Activated T-cell treated with anti-CD3 and anti-CD28 coated beads, Interleukin-2, amount 50 U/mL, for 1 hour (primary cell): Measurements from ENCODE around the gene CRELD2.

Experiments used
- DNase-seq: peaks from one replicate; pipeline ENCODE4 v3.0.0-alpha.2; 2020

Gene CRELD2

DNA sequence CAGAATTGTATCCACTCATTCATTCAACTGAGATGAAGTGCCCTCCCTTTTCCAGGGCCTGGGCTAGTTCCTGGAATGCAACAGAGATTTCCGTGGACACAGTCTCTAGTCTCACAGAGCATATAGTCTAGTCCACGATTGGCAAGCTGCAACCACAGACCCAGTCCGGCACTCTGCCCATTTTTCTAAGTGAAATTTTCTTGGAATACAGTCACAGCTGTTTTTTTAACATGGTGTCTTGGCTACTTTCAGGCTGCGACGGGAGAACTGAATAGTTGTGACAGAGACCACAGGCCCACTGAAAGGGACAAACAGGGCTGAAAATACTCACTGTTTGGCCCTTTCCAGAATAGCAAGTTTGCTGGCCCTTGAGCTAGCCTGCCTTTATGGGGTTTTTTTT is 29.4 kb upstream of the CRELD2 start:
- DNase-seq = no peak

GRCh38 chr22:49892226-49892899 is 26.1 kb upstream of the CRELD2 start:
- DNase-seq = no peak

- no peak for DNase-seq
These were observed 25.4 kb upstream of the CRELD2 start for GRCh38 chr22:49893025-49893424.

- DNase-seq = no peak
These were observed 23.9 kb upstream of the CRELD2 start for GRCh38 chr22:49894322-49895054.

DNA sequence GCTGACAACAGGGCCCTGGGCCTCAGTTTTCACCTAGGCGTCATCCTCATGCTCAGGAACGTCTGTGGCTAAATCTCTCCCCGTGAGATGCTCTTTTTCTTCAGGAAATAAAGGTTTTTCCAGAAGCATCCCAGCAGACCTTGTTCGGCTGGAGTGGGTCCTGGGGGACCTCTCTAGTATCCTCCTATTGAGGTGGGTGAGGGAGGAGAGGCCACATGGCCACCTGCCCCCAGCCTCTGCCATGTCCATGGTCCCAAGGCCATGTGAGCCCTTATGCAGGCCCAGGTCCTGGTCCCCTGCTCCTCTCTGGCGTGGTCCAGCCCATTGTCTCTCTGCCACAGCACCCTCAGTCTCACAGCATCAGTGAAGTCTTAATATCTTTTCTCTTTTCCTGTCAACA is 22.2 kb upstream of the CRELD2 start:
- DNase-seq = no peak

DNA sequence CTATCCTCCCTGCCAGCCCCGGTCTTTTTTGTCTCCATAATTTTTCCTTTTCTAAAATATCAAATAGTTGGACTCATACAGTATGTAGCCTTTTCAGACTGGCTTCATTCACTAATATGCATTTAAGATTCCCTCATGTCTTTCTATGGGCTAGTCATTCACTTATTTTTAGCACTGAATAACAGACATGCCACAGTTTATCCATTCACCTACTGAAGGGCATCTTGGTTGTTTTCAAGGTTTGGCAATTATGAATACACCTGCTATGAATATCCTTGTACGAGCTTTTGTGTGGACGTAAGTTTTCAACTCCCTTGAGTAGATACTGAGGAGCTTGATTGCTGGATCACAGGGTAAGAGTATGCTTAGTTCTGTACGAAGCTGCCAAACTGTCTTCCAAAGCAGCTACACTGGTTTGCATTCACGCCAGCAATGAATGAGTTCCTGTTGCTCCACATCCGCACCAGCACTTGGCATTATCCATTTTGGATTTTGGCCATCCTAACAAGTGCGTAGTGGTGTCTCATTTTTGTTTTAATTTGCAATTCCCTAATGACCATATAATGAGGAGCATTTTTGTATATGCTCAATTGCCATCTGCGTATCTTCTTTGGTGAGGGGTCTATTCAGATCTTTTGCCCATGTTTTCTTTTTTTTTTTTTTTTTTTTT is 21.3 kb upstream of the CRELD2 start:
- DNase-seq = no peak

GRCh38 chr22:49899530-49899929 is 18.9 kb upstream of the CRELD2 start:
- no peak for DNase-seq

DNA sequence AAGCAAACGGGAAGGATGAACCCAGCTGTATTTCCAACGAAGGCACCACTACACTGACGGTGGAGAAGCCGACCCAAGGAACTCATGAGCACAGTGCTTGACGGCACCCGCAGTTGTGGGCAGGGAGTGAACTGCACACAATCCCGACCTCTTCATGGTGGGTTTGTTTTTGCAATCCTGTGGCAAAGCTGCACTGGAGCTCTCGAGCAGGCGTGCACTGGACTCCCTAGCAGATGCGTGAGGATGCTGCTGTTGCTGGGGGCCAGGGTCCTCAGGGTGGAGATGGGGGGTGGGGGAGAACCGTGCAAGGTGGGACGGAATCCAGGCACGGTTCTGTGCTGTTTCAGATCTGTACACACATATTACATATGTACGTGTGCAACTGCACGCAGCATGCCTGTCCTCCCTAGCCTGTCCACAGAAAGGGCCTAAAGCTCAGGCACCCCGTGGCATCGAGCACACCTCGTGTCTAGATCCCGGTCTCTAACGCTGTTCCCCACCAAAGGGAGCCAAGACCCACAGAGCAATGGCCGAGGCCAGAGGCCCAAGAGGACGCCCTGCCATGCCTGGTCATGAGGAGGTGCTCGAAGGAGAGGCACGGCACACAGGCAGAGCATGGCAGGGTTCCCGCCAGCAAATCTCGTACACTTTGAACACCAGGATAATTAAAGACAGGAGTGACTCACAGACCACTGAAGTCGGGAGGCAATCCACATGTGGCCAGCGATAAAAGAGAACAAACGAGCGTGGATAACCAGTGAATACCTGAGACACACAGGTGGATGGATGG is 17.8 kb upstream of the CRELD2 start:
- DNase-seq = no peak

DNA sequence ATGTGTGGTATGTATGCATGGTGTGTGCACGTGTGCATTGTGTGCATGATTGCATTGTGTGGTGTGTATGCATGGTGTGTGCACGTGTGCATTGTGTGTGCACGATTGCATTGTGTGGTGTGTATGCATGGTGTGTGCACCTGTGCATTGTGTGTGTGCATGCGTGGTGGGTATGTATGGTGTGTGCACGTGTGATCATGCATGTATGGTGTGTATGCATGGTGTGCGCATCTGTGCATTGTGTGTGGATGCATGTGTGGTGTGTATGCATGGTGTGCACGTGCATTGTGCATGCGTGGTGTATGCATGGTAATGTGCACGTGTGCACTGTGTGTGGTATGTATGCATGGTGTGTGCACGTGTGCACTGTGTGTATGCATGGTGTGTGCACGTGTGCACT is 17.0 kb upstream of the CRELD2 start:
- no peak for DNase-seq

- DNase-seq = no peak
These were observed 15.0 kb upstream of the CRELD2 start for GRCh38 chr22:49903322-49904039.

- DNase-seq = no peak
These were observed 14.4 kb upstream of the CRELD2 start for GRCh38 chr22:49904040-49904369.

DNA sequence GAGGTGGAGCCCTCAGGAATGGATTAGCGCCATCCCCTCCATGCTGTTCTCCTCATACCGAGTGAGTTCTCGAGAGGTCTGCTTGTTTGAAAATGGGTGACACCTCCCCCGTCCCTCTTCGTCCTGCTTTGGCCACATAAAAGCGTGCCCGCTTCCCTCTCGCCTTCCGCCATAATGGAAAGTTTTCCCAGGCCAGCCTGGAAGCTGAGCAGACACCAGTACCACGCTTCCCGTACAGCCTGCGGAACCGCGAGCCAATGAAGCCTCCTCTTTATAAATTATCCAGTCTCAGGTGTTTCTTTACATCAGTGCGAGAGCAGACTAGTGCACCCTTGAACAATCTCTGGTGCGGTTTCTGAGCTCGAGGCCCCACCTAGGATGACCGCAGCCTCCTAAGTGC is 13.0 kb upstream of the CRELD2 start:
- no peak for DNase-seq

DNA sequence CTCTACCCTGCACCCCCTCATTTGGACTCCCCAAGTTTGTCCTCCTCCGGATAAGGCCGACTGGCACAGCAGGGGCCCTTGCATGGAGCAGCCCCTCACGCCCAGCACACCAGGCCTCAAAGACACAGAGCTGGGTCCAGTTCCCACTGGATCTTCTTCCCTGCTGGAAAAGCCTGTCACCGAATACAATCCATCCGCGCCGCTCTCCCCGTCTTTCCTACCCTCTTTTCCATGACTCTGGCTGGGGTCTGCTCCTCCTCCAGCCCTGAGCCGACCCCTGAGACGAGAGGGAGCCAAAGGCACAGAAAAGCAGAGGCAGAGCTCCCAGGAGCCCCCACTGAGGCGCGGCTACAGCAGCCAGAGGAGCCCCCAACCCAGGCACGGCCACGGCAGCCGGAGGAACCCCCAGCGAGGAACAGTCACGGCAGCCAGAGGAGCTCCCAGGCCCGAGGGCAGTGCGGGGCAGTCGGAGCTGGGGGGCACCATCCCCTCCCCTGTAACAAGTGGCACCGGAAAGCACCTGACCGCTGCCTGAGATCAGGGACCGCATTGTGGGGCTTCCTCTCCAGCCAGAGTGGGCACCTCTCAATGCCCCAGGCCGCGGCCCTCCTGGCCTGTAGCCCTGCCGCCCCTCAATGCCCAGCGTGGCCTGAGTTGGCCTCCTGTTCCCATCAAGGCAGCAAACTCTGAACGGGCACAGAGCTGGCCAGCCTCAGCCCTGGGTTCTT is 12.2 kb upstream of the CRELD2 start:
- DNase-seq = no peak

- DNase-seq = no peak
These were observed 11.6 kb upstream of the CRELD2 start for GRCh38 chr22:49906799-49907290.

GRCh38 chr22:49907807-49908206 is 10.6 kb upstream of the CRELD2 start:
- DNase-seq = no peak

GRCh38 chr22:49909476-49910205 is 8.8 kb upstream of the CRELD2 start:
- DNase-seq = no peak

DNA sequence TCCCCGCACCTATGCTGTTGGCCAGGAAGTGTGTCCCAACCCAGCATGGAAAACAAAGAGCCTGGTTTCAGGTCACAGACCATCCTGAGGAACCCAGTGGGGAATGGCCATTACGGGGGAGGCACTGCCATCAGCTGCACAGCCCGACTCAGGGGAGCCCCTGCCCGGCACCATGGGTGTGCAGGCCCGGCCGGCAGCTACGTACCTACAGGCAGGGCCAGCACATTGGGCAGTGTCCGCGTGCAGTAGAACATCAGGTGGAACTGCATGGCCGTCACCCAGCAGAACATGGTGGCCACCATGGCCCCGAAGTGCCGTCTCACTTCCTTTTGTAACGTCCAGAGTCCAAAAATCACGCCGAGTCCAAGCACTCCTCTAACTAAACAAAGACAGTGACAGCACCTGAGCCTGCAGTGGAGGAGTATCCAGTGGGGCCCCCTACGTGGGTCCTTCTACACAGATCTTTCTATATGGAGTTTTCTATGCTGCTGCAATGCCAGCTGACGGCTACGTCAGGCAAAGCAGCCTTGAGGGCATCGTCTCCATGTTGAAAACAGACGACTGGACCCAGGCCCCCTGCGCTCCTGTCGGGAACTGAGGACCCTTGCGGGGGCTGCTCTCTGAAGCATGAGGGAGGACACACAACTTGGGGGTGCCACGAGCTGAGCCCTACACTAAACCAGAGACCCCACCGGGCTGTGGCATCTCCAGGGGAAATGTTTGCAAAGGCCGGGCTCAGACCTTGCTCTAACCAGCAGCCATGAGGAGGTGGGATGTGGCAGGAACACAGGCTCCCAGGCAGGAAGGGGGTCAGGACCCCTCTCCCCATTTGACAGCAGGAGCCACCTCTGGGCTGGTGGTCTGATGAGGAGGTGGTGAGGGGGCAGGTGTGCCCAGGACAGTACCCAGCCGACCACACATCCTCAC is 7.9 kb upstream of the CRELD2 start:
- DNase-seq = no peak

- DNase-seq = no peak
These were observed 6.4 kb upstream of the CRELD2 start for GRCh38 chr22:49911881-49912625.

DNA sequence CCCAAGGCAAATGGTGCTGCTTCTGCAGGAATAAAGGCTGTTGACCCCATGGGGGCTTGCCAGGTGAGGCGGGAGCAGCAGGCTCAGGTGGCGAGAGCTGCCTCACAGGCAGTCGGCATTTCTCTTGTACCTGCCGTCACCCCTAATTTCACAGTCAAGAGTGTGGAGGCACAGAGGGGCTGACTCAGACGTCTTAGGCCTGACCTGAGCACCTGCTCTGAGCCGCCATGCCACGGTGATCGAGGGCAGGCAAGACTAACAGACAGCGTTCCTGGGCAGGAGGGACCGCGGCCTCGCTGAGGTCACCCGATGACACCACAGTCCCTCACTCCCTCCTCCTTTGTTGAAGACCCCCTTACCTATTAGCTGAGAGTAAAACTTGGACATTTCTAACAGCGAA is 5.4 kb upstream of the CRELD2 start:
- no peak for DNase-seq
